K562 (cell line): Measurements from ENCODE around the gene ACO2. TPM values are rescaled to one million over a fixed set of nuclear protein-coding genes. Genes with fewer than 3 reads are reported as not detected.

Experiments used
- BHLHE40 ChIP-seq: IDR thresholded peaks from 2 replicates; pipeline ENCODE4 v1.6.1; 2011; ENCODE audit warnings: low read length, improper control_type of control experiment
- COPS2 ChIP-seq: fragments of 450-650 bp; conservative IDR thresholded peaks from 2 replicates; pipeline ENCODE4 v1.6.1; 2016; ENCODE audit warnings: mild to moderate bottlenecking, moderate library complexity
- CXXC5 ChIP-seq: fragments of 250-450 bp; sonication (Bioruptor Pico); IDR thresholded peaks from 2 replicates; pipeline ENCODE4 v1.8.0; 2022; ENCODE audit warnings: inconsistent platforms, mild to moderate bottlenecking, moderate library complexity
- GATAD2A ChIP-seq: fragments of 450-650 bp; IDR thresholded peaks from 2 replicates; pipeline ENCODE4 v1.6.1; 2017
- HIVEP1 ChIP-seq: fragments of 250-450 bp; sonication (Bioruptor Pico); IDR thresholded peaks from 2 replicates; pipeline ENCODE4 v1.4.0; 2020; ENCODE audit warnings: mild to moderate bottlenecking
- MEF2D ChIP-seq: conservative IDR thresholded peaks from 2 replicates; pipeline ENCODE4 v1.6.1; 2016; ENCODE audit warnings: low read depth, missing genetic modification characterization, missing compliant biosample characterization
- POLR2AphosphoS2 ChIP-seq: IDR thresholded peaks from 2 replicates; pipeline ENCODE4 v1.6.1; 2012; ENCODE audit warnings: low read length, improper control_type of control experiment
- SP1 ChIP-seq: sonication (generic); formaldehyde crosslinking; IDR thresholded peaks from 2 replicates; pipeline ENCODE4 v1.8.1; 2022; ENCODE audit warnings: mild to moderate bottlenecking, missing genetic modification reagents
- TEAD1 ChIP-seq, 2 experiments: fragments of 450-650 bp in 1 of 2; sonication (generic) in 1 of 2; formaldehyde crosslinking; IDR thresholded peaks; 2 replicates each; pipeline versions ENCODE4 v1.4.0 to v1.8.0; 2020 to 2022; ENCODE audit warnings: mild to moderate bottlenecking in 2 of 2, missing genetic modification reagents in 1 of 2
- ZNF121 ChIP-seq: sonication (generic); formaldehyde crosslinking; conservative IDR thresholded peaks from 2 replicates; pipeline ENCODE4 v1.8.0; 2022; ENCODE audit warnings: missing genetic modification reagents
- ZNF707 ChIP-seq: fragments of 250-450 bp; sonication (Bioruptor Pico); conservative IDR thresholded peaks from 2 replicates; pipeline ENCODE4 v1.8.0; 2022; ENCODE audit warnings: inconsistent platforms, mild to moderate bottlenecking, moderate library complexity
- polyA plus RNA-seq, 8 experiments: library from polyadenylated mRNA; depleted of rRNA in 4 of 8; stranded (reverse) in 5 of 8; unstranded in 3 of 8; fragments of >200 nt; fragmentation: Nextera tagmentation in 2 of 8; fragmentation: Illumina TruSeq in 1 of 8; extraction: Ambion mirVana in 2 of 8; extraction: Trizol in 1 of 8; gene quantifications; 2 replicates each; pipeline versions ENCODE4 v1.2.1 to v1.2.3, GENCODE V29; 2011 to 2014; ENCODE audit warnings: inconsistent platforms in 1 of 8, missing spikeins in 1 of 8
- total RNA-seq, 7 experiments: library from RNA; depleted of rRNA in 6 of 7; stranded (reverse); fragments of >200 nt in 6 of 7; fragmentation: Illumina TruSeq in 2 of 7; extraction: Trizol in 2 of 7; gene quantifications; 2 replicates each; pipeline versions ENCODE4 v1.2.1 to v1.2.3, GENCODE V29; 2011 to 2021; ENCODE audit warnings: low replicate concordance in 1 of 7
- TF ChIP-seq, protein P1 (sequence below): fragments of 250-450 bp; sonication (Bioruptor Pico); IDR thresholded peaks from 2 replicates; pipeline ENCODE4 v1.8.0; 2022; ENCODE audit warnings: moderate library complexity, mild to moderate bottlenecking, inconsistent platforms
- TF ChIP-seq, protein P2 (sequence below), 2 experiments: fragments of 450-650 bp in 1 of 2; sonication (generic) in 1 of 2; formaldehyde crosslinking; conservative IDR thresholded peaks; 2 replicates each; pipeline versions ENCODE4 v1.4.0 to v1.8.1; 2020 to 2022; ENCODE audit warnings: mild to moderate bottlenecking in 1 of 2, missing genetic modification reagents in 1 of 2
- TF ChIP-seq, protein P3 (sequence below), 2 experiments: fragments of 450-650 bp in 1 of 2; sonication (generic) in 1 of 2; formaldehyde crosslinking in 1 of 2; IDR thresholded peaks in 1 of 2; conservative IDR thresholded peaks in 1 of 2; 2 replicates each; pipeline versions ENCODE4 v1.6.1 to v1.8.1; 2016 to 2023; ENCODE audit warnings: mild to moderate bottlenecking in 2 of 2, moderate library complexity in 2 of 2, inconsistent platforms in 1 of 2, missing genetic modification reagents in 1 of 2

The ACO2 gene
- total and polyA plus RNA-seq, 9 of the 15 experiments (the other 6 are each of a cell fraction or from before 2014, with no cell fraction given) = 16.2 to 119 (median 43.2) TPM

DNA sequence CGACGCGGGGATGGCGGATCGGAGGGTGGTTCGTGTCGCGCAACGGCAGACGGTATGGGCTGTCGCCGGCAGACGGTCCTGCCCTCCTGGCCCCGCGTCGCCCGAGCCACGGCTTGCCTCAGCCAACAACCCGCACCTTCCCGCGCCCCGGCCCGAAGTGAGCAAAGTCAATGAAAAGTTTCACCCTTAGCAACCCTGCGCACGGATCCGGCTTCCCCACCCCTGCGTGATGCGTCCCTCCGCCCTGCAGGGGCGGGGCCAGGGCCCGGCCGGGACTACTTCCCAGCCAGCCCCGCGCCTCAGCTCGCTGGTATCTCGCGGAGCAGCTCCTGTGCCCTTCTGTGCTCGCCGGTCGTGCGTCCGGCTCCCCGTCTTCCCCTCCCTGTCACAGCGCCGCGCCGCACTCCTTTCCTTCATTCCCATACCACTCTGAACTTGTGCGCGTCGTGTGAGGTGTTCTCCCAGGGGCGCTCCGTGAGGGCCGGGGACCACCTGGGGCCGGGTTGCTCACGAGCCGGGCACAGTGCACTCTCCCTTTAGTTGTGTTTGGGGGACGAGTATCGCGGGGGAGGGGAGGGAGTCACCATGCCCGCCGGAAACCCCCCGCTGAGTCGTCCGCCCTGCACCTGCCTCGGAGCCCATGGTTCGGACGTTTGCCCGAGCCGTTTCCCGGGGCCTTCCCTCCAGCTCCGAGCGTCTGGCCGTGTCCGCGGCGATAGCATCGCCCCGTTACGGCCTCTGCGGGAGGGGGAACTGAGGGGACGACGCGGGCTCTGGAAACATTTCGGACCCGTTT, 22.1 kb upstream of the ACO2 start, which contains the start of gene TOB2 (continued):
- TF ChIP-seq MEF2D (tag) (no peak), ZNF121 (CRISPR knock-in tag) (peak; percentile 14; the same call in 1 of the 2 replicates), HIVEP1 (CRISPR knock-in tag) (no peak), POLR2AphosphoS2 (peak; percentile 46; the same call in 1 of the 2 replicates), TEAD1 (CRISPR knock-in tag; IDR thresholded peaks at IDR 0.05) (peak in 1 of 2 experiments; percentile 90; a peak in 2 of 4 replicates), CXXC5 (peak; percentile 95), SP1 (CRISPR knock-in tag) (peak; percentile 99), GATAD2A (0 out of 2 replicates have a peak, but pooled peaks have one; percentile 66), ZNF707 (CRISPR knock-in tag) (no peak), COPS2 (no peak), BHLHE40 (peak; percentile 61)
- TF ChIP-seq, protein P1, sequence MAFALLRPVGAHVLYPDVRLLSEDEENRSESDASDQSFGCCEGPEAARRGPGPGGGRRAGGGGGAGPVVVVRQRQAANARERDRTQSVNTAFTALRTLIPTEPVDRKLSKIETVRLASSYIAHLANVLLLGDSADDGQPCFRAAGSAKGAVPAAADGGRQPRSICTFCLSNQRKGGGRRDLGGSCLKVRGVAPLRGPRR (CRISPR knock-in tag) = 0 out of 2 replicates have a peak, but pooled peaks have one; percentile 52
- TF ChIP-seq, protein P2, sequence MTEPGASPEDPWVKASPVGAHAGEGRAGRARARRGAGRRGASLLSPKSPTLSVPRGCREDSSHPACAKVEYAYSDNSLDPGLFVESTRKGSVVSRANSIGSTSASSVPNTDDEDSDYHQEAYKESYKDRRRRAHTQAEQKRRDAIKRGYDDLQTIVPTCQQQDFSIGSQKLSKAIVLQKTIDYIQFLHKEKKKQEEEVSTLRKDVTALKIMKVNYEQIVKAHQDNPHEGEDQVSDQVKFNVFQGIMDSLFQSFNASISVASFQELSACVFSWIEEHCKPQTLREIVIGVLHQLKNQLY (CRISPR knock-in tag; conservative IDR thresholded peaks at IDR 0.05) = no peak
- TF ChIP-seq, protein P3, sequence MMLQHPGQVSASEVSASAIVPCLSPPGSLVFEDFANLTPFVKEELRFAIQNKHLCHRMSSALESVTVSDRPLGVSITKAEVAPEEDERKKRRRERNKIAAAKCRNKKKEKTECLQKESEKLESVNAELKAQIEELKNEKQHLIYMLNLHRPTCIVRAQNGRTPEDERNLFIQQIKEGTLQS (IDR thresholded peaks at IDR 0.05) = 0 out of 2 replicates have a peak, but pooled peaks have one; percentile 15
- TF ChIP-seq, protein P3 (CRISPR knock-in tag; conservative IDR thresholded peaks at IDR 0.05) = 0 out of 2 replicates have a peak, but pooled peaks have one; percentile 39
